HG03196 (cell line): Measurements from ENCODE around the gene UGT2B7.

Experiments used
- ATAC-seq: cut with Tn5 transposase; IDR thresholded peaks from one replicate; pipeline ENCODE4 v1.9.1; 2021; ENCODE audit not compliant: unreplicated experiment

Gene UGT2B7

DNA sequence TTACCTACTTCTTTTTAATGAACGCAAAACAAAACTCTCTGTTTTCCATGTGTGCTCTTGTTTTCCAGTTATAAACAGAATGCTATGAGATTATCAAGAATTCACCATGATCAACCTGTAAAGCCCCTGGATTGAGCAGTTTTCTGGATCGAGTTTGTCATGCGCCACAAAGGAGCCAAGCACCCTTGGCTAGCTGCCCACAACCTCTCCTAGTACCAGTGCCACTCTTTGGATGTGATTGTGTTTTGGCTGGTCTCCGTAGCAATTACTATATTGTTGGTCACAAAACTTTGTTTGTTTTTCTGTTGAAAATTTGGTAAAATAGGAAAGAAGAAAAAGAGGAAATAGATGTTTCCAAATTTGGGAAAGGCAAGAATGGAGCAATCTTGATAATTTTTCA, 51.1 kb downstream of the UGT2B7 start:
- ATAC-seq = no peak

DNA sequence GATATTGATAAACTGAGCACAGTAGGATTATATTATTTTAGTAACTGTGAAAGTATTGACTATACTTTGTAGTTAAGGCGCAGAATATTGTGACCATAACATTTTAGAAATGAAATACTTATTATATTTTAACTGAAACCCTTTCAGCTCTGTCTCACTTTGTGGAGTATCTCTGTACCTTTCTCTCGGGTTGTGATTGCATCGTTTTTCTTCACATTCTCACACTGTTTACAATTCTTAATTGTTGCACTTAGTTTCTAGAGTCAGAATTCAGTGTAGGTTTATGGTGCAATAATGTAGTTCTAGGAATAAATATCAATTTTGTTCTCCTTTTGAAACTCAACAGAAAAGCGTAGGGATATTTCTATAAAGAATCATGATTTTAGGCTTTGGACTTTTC, 57.7 kb downstream of the UGT2B7 start:
- no peak for ATAC-seq

DNA sequence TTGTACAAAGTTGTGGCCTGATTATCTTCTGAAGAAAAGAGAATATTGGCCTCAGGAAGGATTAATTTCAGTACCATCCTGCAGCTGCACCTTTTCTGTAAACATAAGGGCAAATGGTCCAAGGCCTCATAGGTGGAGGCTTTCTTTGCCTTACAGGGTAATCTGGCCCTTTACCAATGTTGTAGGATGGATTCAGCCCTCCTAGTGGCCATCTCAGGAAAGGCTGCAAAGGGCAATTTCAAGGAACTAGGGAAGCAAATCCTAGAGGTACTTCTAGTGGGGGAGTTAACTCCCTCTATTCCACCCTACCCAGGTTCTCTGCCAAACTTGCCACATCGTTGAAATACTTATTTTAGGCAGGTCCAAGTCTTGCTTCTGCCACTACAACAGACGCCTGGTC, 60.6 kb downstream of the UGT2B7 start:
- ATAC-seq = no peak
